Measurements from ENCODE around the gene DCTPP1.

DCTPP1 gene

DNA sequence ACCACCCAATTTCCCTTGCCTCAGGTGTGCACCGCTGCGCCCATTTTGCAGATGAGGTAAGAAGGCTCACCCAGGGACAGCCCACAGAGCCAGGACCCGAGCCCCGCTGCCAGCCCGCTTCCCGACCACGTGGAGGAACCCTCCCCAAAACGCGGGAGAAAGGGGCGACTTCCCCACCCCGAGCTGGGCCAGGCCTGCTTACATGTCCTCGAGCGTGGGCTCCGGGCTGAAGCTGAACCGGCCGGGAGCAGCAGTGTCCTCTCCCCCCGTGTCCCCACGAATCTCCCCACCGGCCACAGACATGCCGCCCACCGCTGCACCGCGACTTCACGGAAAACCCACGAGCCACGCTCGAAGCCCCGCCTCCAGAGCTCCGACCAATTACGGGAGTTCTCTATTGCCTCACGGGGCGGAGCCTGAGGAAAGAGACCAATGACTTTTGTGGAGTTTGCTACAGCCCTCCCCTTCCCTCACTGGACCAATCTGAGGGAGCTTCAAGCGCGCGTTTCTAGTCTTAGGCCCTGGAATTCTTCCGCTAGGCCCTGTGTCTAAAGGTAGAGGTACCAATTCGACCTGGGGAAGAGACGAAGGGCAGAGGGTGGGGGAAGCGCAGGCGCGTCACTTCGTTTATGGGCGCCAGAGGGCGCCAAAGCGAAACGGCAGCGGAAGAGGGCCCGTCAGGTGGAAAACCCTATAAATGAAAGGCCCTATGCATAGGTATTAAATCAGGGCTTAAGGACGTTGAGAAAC is at the start of gene DCTPP1:
DCTPP1 (minus strand) TSS at position 353 of the 750 bp plus-strand sequence; CDS start at position 303, 50 bp downstream.
- no peak for TF ChIP-seq GATA2 (IDR thresholded peaks at IDR 0.05; ENCODE audit: low read depth, low read length)
- TF ChIP-seq GATA3 (IDR thresholded peaks at IDR 0.05; ENCODE audit: low read depth, low read length): no peak

DNA sequence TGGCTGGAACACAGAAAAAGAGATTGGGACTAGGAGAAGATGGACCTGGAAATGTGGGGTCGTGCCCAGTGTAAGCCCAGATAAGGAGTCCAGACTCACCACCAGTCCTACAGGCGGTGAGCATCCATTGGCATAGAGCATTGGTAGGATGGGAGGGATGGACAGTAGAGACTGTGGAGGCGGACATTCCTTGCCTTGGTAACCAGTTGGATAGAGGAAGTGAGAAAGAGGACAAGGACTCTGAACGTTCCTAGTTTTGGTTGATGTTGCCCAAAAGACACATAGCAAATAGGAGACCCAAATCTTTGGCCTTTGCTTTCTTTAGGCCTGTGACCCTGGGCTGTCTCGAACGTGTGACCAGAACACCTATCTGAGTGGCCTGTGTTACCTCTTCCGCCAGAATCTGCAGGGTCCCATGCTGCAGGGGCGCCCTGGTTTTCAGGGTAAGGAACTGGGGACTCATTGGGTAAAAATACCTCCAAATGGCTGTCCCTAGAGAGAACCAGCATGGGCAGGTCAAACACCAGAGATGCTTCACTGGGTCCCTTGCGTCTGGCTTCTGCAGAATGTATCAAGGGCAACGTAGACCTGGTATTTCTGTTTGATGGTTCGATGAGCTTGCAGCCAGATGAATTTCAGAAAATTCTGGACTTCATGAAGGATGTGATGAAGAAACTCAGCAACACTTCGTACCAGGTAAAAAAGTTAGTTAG is 49.1 kb upstream of the DCTPP1 start:
- TF ChIP-seq GATA3 (IDR thresholded peaks at IDR 0.05; ENCODE audit: low read depth, low read length): no peak
- TF ChIP-seq GATA2 (IDR thresholded peaks at IDR 0.05; ENCODE audit: low read depth, low read length): no peak

DNA sequence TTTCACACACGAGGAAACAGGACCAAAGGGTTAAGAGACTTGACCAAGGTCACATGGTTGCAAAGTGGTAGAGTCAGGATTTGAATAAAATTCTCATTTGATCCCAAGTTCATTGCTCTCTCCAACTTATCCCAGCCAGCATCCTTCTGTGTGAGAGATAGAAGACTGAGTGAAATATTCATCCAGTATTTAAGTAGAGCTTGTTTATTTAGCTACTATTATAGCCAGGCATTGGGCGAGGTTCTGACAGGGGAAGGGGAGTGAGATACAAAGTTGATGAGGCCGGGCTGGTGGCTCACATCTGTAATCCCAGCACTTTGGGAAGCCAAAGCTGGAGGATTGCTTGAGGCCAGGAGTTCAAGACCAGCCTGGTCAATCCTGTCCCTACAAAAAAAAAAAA is 47.2 kb upstream of the DCTPP1 start:
- no peak for TF ChIP-seq GATA2 (IDR thresholded peaks at IDR 0.05; ENCODE audit: low read depth, low read length)
- no peak for TF ChIP-seq GATA3 (IDR thresholded peaks at IDR 0.05; ENCODE audit: low read depth, low read length)

DNA sequence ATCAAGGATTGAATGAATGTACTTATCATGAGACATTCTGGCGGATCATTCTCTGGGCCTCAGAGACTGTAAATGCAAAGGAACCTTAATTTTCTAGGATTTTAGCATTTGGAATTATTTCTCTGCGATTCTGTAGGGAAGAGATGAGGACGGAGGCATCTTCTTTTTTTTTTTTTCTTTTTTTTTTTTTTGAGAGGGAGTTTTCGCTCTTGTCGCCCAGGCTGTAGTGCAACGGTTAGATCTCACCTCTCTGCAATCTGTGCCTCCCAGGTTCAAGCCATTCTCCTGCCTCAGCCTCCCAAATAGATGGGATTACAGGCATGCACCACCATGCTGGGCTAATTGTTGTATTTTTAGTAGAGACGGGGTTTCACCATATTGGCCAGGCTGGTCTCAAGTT is 44.9 kb upstream of the DCTPP1 start:
- no peak for TF ChIP-seq GATA2 (IDR thresholded peaks at IDR 0.05; ENCODE audit: low read depth, low read length)
- no peak for TF ChIP-seq GATA3 (IDR thresholded peaks at IDR 0.05; ENCODE audit: low read depth, low read length)

DNA sequence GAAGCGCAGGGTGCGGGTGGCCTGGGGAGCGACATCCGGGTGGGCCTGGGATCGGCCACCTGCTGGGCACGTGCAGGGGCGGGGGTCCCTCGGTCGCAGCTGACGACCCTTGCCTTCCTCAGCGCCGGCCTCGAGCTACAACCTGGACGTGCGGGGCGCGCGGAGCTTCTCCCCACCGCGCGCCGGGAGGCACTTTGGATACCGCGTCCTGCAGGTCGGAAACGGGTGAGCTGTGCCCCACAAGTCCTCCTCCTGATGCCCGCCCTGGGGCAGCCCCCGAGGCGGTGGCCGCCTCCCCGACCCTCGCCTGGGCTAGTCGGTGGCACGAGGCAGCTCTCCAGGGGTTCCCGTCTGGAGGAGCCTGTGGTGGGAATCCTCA is 44.2 kb upstream of the DCTPP1 start:
- no peak for TF ChIP-seq GATA2 (IDR thresholded peaks at IDR 0.05; ENCODE audit: low read depth, low read length)
- TF ChIP-seq GATA3 (IDR thresholded peaks at IDR 0.05; ENCODE audit: low read depth, low read length): no peak

DNA sequence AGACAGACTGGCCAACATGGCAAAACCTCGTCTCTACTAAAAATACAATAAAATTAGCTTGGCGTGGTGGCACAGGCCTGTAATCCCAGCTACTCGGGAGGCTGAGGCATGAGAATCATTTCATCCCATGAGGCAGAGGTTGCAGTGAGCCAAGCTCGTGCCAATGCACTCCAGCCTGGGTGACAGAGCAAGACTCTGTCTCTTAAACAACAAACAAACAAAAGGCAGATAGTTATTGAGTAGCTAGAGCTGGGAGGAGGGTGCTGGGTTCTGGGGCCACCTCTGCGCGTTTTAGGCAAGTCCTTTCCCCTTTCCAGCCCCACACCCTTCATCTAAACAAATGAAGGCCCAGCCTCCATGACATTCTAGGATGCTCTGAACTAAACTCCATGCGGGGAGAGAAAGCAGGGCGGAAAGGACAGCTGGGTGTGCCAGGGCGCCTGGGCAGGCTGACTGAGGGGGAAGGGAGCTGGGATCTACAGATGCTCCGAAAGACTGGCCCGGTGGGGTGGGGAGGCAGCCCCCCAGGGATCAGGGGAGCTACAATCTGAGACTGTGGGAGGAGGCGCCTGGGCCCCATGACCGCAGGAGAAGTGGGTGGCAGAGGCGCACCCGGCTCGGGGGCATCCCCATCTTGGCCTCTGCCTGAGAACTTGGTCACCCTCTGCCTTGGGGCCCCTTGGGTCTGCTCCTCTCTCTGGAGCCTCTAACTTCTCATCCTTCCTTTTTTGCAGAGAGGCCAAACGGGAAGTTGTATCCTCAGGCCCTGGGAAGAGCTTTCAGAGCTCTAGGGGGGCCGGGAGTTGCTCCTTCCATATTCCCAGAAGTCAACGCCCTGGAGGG is 43.6 kb upstream of the DCTPP1 start:
- no peak for TF ChIP-seq GATA2 (IDR thresholded peaks at IDR 0.05; ENCODE audit: low read depth, low read length)
- TF ChIP-seq GATA3 (IDR thresholded peaks at IDR 0.05; ENCODE audit: low read depth, low read length): no peak

DNA sequence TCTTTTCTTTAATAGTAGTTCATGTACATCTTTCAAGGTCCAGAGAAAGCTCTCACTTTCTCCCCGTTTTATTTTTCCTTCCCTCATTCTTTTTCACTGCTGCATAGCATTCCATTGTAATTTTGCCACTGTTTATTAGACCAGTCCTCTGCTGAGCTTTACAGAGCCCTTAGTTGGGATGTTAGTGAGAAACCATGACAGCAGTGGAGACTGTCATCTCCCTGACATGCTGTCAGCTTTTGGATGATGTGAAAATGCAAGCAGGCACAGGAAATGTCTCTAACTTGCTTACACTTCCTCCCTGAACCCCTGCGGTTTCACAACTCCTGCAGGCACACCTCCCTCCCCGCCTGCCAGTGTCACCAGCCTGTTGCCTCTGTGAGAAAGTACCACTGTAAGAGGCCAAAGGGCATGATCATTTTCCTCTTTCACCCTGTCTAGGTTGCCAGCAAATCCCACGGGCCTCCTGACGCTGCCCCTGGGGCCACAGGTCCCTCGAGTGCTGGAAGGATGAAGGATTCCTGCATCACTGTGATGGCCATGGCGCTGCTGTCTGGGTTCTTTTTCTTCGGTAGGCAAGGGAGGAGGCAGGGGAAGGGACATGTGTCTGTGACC is 42.6 kb upstream of the DCTPP1 start, which contains the start of gene ITGAL:
ITGAL (plus strand) TSS at position 415 of the 615 bp plus-strand sequence; CDS start at position 511, 96 bp downstream.
- no peak for TF ChIP-seq GATA2 (IDR thresholded peaks at IDR 0.05; ENCODE audit: low read depth, low read length)
- no peak for TF ChIP-seq GATA3 (IDR thresholded peaks at IDR 0.05; ENCODE audit: low read depth, low read length)

DNA sequence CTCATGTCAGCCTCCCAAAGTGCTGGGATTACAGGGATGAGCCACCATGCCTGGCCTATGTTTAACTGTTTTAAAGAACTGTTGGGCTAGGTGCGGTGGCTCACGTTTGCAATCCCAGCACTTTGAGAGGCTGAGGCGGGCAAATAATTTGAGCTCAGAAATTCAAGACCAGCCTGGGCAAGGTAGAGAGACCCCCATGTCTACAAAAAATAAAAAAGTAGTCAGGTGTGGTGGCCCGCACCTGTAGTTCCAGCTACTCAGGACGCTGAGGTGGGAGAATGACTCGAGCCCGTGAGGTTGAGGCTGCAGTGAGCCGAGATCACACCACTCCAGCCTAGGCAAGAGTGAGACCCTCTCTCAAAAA is 40.8 kb upstream of the DCTPP1 start:
- no peak for TF ChIP-seq GATA2 (IDR thresholded peaks at IDR 0.05; ENCODE audit: low read depth, low read length)
- TF ChIP-seq GATA3 (IDR thresholded peaks at IDR 0.05; ENCODE audit: low read depth, low read length): no peak

DNA sequence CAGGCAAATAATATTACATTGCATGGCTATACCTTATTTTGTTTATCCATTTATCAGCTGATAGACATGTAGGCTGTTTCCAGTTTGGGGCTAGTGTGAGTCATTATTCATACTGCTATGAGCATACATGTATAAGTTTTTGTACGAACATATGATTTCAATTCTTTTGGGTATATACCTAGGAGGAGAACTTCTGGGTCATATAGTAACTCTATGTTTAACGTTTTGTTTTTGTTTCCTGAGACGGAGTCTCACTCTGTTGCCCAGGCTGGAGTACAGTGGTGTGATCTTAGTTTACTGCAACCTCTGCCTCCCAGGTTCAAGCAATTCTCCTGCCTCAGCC is 40.3 kb upstream of the DCTPP1 start:
- TF ChIP-seq GATA2 (IDR thresholded peaks at IDR 0.05; ENCODE audit: low read depth, low read length) (no peak), GATA3 (IDR thresholded peaks at IDR 0.05; ENCODE audit: low read depth, low read length) (no peak)

DNA sequence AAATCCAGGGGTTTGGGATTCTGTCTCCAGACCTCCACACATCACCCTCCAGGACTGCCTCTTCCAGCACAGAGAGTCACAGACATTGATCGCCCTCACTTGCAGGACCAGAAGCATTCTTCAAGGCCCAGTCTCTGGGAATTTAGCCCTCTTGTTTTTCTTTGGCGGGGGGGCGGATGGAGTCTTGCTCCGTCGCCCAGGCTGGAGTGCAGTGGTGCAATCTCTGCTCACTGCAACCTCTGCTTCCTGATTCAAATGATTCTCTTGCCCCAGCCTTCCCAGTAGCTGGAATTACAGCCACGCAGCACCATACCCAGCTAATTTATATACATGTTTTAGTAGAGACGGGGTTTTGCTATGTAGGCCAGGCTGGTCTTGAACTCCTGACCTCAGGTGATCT is 34.2 kb upstream of the DCTPP1 start:
- TF ChIP-seq GATA3 (IDR thresholded peaks at IDR 0.05; ENCODE audit: low read depth, low read length) (no peak), GATA2 (IDR thresholded peaks at IDR 0.05; ENCODE audit: low read depth, low read length) (no peak)

DNA sequence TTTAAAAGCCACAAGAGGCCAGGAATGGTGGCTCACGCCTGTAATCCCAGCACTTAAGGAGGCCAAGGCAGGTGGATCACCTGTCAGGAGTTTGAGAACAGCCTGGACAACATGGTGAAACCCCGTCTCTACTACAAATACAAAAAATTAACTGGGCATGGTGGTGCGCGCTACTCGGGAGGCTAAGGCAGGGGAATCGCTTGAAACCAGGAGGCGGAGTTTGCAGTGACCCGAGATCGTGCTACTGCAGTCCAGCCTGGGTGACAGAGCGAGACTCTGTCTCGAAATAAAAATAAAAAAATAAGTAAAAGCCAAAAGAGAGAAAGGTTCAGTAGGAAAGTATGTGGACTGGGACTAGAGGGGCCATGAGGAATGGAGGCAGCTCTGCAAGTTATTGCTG is 29.6 kb upstream of the DCTPP1 start:
- TF ChIP-seq GATA3 (IDR thresholded peaks at IDR 0.05; ENCODE audit: low read depth, low read length): no peak
- TF ChIP-seq GATA2 (IDR thresholded peaks at IDR 0.05; ENCODE audit: low read depth, low read length): no peak

DNA sequence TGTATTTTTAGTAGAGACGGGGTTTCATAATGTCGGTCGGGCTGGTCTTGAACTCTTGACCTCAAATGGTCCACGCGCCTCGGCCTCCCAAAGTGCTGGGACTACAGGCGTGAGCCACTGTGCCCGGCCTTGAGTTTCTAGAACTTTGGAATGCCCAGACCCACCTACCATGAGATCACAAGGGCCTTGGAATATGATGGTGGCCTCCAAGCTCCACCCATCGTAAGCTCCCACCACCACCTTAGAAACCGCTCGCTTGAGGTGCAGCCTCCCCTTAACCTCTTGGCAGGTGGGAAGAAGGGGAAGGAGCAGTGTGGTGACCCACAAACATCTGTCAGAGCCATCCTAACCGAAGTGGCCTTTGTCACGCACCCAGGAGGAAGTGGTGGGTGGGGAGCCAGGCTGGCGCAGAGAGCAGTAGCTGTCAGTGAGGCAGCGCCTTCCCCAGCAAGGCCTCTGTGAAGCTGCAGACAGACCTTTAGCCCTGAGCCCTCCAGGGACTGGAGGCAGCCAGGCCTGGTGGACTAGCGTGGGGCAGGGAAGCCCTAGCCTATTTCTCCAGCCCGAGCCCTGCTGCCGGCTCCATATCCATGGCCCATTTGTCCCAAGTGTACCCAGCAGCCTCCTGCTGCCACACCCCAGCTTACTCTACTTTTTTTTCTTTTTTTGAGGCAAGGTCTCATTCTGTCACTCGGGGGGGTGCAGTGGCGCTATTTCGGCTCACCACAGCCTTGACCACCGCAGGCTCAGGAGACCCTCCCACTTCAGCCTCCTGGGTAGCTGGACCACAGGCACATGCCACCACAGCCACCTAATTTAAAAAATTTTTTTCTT is 28.9 kb upstream of the DCTPP1 start:
- TF ChIP-seq GATA3 (IDR thresholded peaks at IDR 0.05; ENCODE audit: low read depth, low read length) (no peak), GATA2 (IDR thresholded peaks at IDR 0.05; ENCODE audit: low read depth, low read length) (no peak)
